Spleen (tissue), 11 donors: ENCODE results near the gene VANGL2. TPM values are rescaled to one million over a fixed set of nuclear protein-coding genes. Genes with fewer than 3 reads are reported as not detected.
A peak's percentile ranks its signal among the peaks of the same experiment; 100 is the strongest.

Experiments used
- DNase-seq: peaks from one replicate; pipeline ENCODE4 v3.0.0-alpha.2; 2020
- H3K27ac ChIP-seq, 8 donors: fragments of 200-600 bp; sonication (generic) in 7 of 8; 1 replicate in 4 of 8; 2 replicates in 4 of 8; pipeline versions ENCODE4 v1.5.0 to v1.8.0; 2016 to 2021; ENCODE audit warnings: inconsistent platforms in 4 of 8, mild to moderate bottlenecking in 4 of 8, moderate library complexity in 1 of 8
- H3K27me3 ChIP-seq, 7 donors: fragments of 200-600 bp; sonication (generic) in 6 of 7; replicated peaks in 1 of 7; 1 replicate in 4 of 7; 2 replicates in 3 of 7; pipeline versions ENCODE4 v1.5.0 to v1.8.0; 2016 to 2021; ENCODE audit warnings: inconsistent platforms in 3 of 7, mild to moderate bottlenecking in 1 of 7
- H3K36me3 ChIP-seq, 6 donors: fragments of 200-600 bp; sonication (generic) in 5 of 6; 1 replicate in 4 of 6; 2 replicates in 2 of 6; pipeline versions ENCODE4 v1.5.0 to v1.8.0; 2016 to 2021; ENCODE audit warnings: inconsistent platforms in 2 of 6
- H3K4me1 ChIP-seq, 6 donors: fragments of 200-600 bp; sonication (generic) in 5 of 6; 1 replicate in 3 of 6; 2 replicates in 3 of 6; pipeline versions ENCODE4 v1.5.0 to v1.8.0; 2016 to 2021; ENCODE audit warnings: inconsistent platforms in 3 of 6
- H3K4me3 ChIP-seq, 8 donors: fragments of 200-600 bp; sonication (generic) in 7 of 8; 1 replicate in 4 of 8; 2 replicates in 4 of 8; pipeline versions ENCODE4 v1.5.0 to v1.8.0; 2016 to 2021; ENCODE audit warnings: inconsistent platforms in 4 of 8, mild to moderate bottlenecking in 4 of 8, moderate library complexity in 2 of 8
- H3K9me3 ChIP-seq, 8 donors: fragments of 200-600 bp; sonication (generic) in 7 of 8; 1 replicate in 4 of 8; 2 replicates in 4 of 8; pipeline versions ENCODE4 v1.5.0 to v1.8.0; 2016 to 2021; ENCODE audit warnings: inconsistent platforms in 4 of 8
- CTCF ChIP-seq, 11 experiments: fragments of 200-600 bp in 7 of 11; fragments of 450-650 bp in 4 of 11; sonication (generic) in 4 of 11; IDR thresholded peaks in 8 of 11; conservative IDR thresholded peaks in 3 of 11; 1 replicate in 7 of 11; 2 replicates in 4 of 11; pipeline versions ENCODE4 v1.4.0 to v1.8.0; 2016 to 2021; ENCODE audit warnings: antibody characterized with exemption in 11 of 11, inconsistent platforms in 4 of 11, mild to moderate bottlenecking in 1 of 11
- POLR2A ChIP-seq, 3 donors: fragments of 450-650 bp; IDR thresholded peaks; one replicate each; pipeline ENCODE4 v1.5.1; 2017; ENCODE audit warnings: antibody characterized with exemption in 3 of 3, mild to moderate bottlenecking in 1 of 3
- POLR2AphosphoS5 ChIP-seq, 3 donors: sonication (generic); formaldehyde crosslinking; IDR thresholded peaks; one replicate each; pipeline ENCODE4 v1.5.1; 2017; ENCODE audit warnings: antibody characterized with exemption in 3 of 3
- WGBS, 5 donors: extraction: QIAGEN DNeasy Blood & Tissue Kit in 3 of 5; methylation state at CpG; one replicate each; pipeline versions ENCODE4 v1.1.5 to v1.1.7; 2013 to 2018; 5-methylcytosine and 5-hydroxymethylcytosine counted together
- intact Hi-C: fragments of 100-400 bp; cut with DNase I; formaldehyde crosslinking; loops from one replicate; pipeline ENCODE4 v1.15.0; 2023; ENCODE audit warnings: low total_unique reads
- polyA plus RNA-seq, 3 donors: library from polyadenylated mRNA; stranded (reverse); fragments of 200-250 nt; gene quantifications; one replicate each; pipeline ENCODE4 v1.2.1, GENCODE V29; 2013
- total RNA-seq, 7 donors: library from RNA; depleted of rRNA in 3 of 7; stranded (reverse); fragments of >200 nt in 3 of 7; fragmentation: NEBNext Ultra II Directional in 4 of 7; extraction: Animal tissue kit (Norgen Biotek cat#: 25700) in 4 of 7; gene quantifications; one replicate each; pipeline versions ENCODE4 v1.1.0 to v1.2.1, GENCODE V29; 2016 to 2021
- donor health status: healthy with polysubstance abuse.
- donor health status: DM: no; HTN: no; CAD: no; lungs with moderate emphysema.
- donor health status: DM: no; HTN: no; CAD: no.
- donor health status: Bipolar disorder and iron deficiency.
- donor health status: healthy.
- donor health status: DM: no; HTN: no; CAD: no.
- donor health status: DM: yes; HTN: yes; CAD: no.

VANGL2 gene
- total and polyA plus RNA-seq, 10 donors, result 0.65 to 7.7 (median 2.0) TPM

- Histone ChIP-seq H3K4me1 (peaks cover 0 to 48% (median 18%) of the 10 kb centered on the region in 6 donors), H3K4me3 (no peak overlapping the region), H3K36me3 (no peaks in the 10 kb centered on the region), H3K27me3 (no peaks in the 10 kb centered on the region), H3K9me3 (no peaks in the 10 kb centered on the region), H3K27ac (peak overlapping the region in 2 of 8 donors; percentile 8 to 25)
- WGBS, 5 donors, result 32 to 40% (median 32%) methylated on average over 8 of the region's 8 CpGs
- DNase-seq, result no peak
- intact Hi-C loops, result no loop called here
- TF ChIP-seq POLR2AphosphoS5 (IDR thresholded peaks at IDR 0.05), result no peak
- no peak for TF ChIP-seq POLR2A (IDR thresholded peaks at IDR 0.05)
- no peak for TF ChIP-seq CTCF (IDR thresholded peaks at IDR 0.05 in 8 of 11, conservative IDR thresholded peaks at IDR 0.05 in 3 of 11)
Measured at GRCh38 chr1:160446945-160447600, 46.7 kb downstream of the VANGL2 start.

- Histone ChIP-seq H3K36me3 (no peaks in the 10 kb centered on the region), H3K4me1 (peaks cover 0 to 46% (median 12%) of the 10 kb centered on the region in 6 donors), H3K27ac (no peak overlapping the region), H3K4me3 (no peak overlapping the region), H3K27me3 (no peaks in the 10 kb centered on the region), H3K9me3 (no peaks in the 10 kb centered on the region)
- no peak for DNase-seq
- intact Hi-C loops, result no loop called here
- WGBS, 5 donors, result 93 to 97% (median 96%) methylated on average over 2 of the region's 2 CpGs
- TF ChIP-seq POLR2AphosphoS5 (IDR thresholded peaks at IDR 0.05), result no peak
- no peak for TF ChIP-seq POLR2A (IDR thresholded peaks at IDR 0.05)
- no peak for TF ChIP-seq CTCF (IDR thresholded peaks at IDR 0.05 in 8 of 11, conservative IDR thresholded peaks at IDR 0.05 in 3 of 11)
Measured at GRCh38 chr1:160449494-160449893, 49.1 kb downstream of the VANGL2 start.

GRCh38 chr1:160451119-160451858 lies 50.9 kb downstream of the VANGL2 start:
- no peaks in the 10 kb centered on the region for H3K9me3 ChIP-seq
- DNase-seq, result no peak
- peaks cover 0 to 46% (median 13%) of the 10 kb centered on the region in 6 donors for H3K4me1 ChIP-seq
- intact Hi-C loops, result no loop called here
- no peaks in the 10 kb centered on the region for H3K36me3 ChIP-seq
- H3K27me3 ChIP-seq, result no peaks in the 10 kb centered on the region
- 66 to 73% (median 68%) methylated on average over 7 of the region's 7 CpGs for WGBS, 5 donors
- H3K27ac ChIP-seq, result peak overlapping the region in 5 of 8 donors; percentile 26 to 49 (median 34)
- TF ChIP-seq POLR2AphosphoS5 (IDR thresholded peaks at IDR 0.05) (no peak), CTCF (IDR thresholded peaks at IDR 0.05 in 8 of 11, conservative IDR thresholded peaks at IDR 0.05 in 3 of 11) (no peak), POLR2A (IDR thresholded peaks at IDR 0.05) (no peak)
- no peak overlapping the region for H3K4me3 ChIP-seq

GRCh38 chr1:160451859-160452232 lies 51.5 kb downstream of the VANGL2 start:
- Histone ChIP-seq H3K4me1 (peaks cover 0 to 41% (median 9%) of the 10 kb centered on the region in 6 donors), H3K27ac (peak overlapping the region in 4 of 8 donors; percentile 26 to 49 (median 36)), H3K27me3 (no peaks in the 10 kb centered on the region), H3K9me3 (no peaks in the 10 kb centered on the region), H3K4me3 (no peak overlapping the region), H3K36me3 (no peaks in the 10 kb centered on the region)
- DNase-seq, result no peak
- WGBS, 5 donors, result 77 to 91% (median 86%) methylated on average over 1 of the region's 1 CpG
- TF ChIP-seq POLR2AphosphoS5 (IDR thresholded peaks at IDR 0.05) (no peak), POLR2A (IDR thresholded peaks at IDR 0.05) (no peak), CTCF (IDR thresholded peaks at IDR 0.05 in 8 of 11, conservative IDR thresholded peaks at IDR 0.05 in 3 of 11) (no peak)
- intact Hi-C loops, result no loop called here
